HEK293T (cell line): ENCODE measurements around the gene ESYT1.

ENCODE experiments used
- CTCF ChIA-PET: fragments of 350-600 bp; formaldehyde crosslinking; extraction: SDS; loops from one replicate; lab custom pipeline; 2021; ENCODE audit warnings: antibody characterized with exemption, inconsistent platforms; lab: Yijun Ruan, JAX
- POLR2A ChIA-PET: fragments of 350-600 bp; formaldehyde crosslinking; extraction: SDS; loops from one replicate; lab custom pipeline; 2020; ENCODE audit warnings: antibody characterized with exemption, inconsistent platforms; lab: Yijun Ruan, JAX
- DNase-seq: peaks from one replicate; pipeline ENCODE4 v3.0.0; 2012; ENCODE audit warnings: mixed read lengths; ENCODE audit errors: extremely low spot score
- ARNT ChIP-seq: fragments of 450-650 bp; IDR thresholded peaks from 2 replicates; pipeline ENCODE4 v1.6.1; 2017; ENCODE audit warnings: mild to moderate bottlenecking
- BHLHE40 ChIP-seq: fragments of 450-650 bp; IDR thresholded peaks from 2 replicates; pipeline ENCODE4 v1.6.1; 2016; ENCODE audit warnings: mild to moderate bottlenecking, moderate library complexity, borderline replicate concordance
- CTBP1 ChIP-seq: fragments of 450-650 bp; IDR thresholded peaks from 2 replicates; pipeline ENCODE4 v1.6.1; 2016; ENCODE audit warnings: borderline replicate concordance
- ELF4 ChIP-seq: fragments of 450-650 bp; IDR thresholded peaks from 2 replicates; pipeline ENCODE4 v1.6.1; 2017; ENCODE audit warnings: antibody characterized with exemption
- FOXA1 ChIP-seq: fragments of 450-650 bp; IDR thresholded peaks from 2 replicates; pipeline ENCODE4 v1.6.1; 2016; ENCODE audit warnings: mild to moderate bottlenecking
- FOXK2 ChIP-seq: fragments of 450-650 bp; IDR thresholded peaks from 2 replicates; pipeline ENCODE4 v1.6.1; 2016; ENCODE audit warnings: mild to moderate bottlenecking
- FOXM1 ChIP-seq: fragments of 450-650 bp; IDR thresholded peaks from 2 replicates; pipeline ENCODE4 v1.6.1; 2017; ENCODE audit warnings: mild to moderate bottlenecking, borderline replicate concordance
- HDGF ChIP-seq: fragments of 450-650 bp; IDR thresholded peaks from 2 replicates; pipeline ENCODE4 v1.6.1; 2017; ENCODE audit warnings: antibody characterized with exemption, borderline replicate concordance
- L3MBTL2 ChIP-seq: fragments of 450-650 bp; conservative IDR thresholded peaks from 2 replicates; pipeline ENCODE4 v1.6.1; 2016; ENCODE audit warnings: mild to moderate bottlenecking
- LEF1 ChIP-seq: fragments of 450-650 bp; IDR thresholded peaks from 2 replicates; pipeline ENCODE4 v1.6.1; 2017; ENCODE audit warnings: mild to moderate bottlenecking, borderline replicate concordance
- NFRKB ChIP-seq: fragments of 450-650 bp; IDR thresholded peaks from 2 replicates; pipeline ENCODE4 v1.6.1; 2016; ENCODE audit warnings: mild to moderate bottlenecking, moderate library complexity
- SP1 ChIP-seq: fragments of 450-650 bp; IDR thresholded peaks from 2 replicates; pipeline ENCODE4 v1.6.1; 2017
- SUZ12 ChIP-seq: fragments of 450-650 bp; IDR thresholded peaks from 2 replicates; pipeline ENCODE4 v1.6.1; 2016; ENCODE audit warnings: mild to moderate bottlenecking
- TARDBP ChIP-seq: fragments of 450-650 bp; IDR thresholded peaks from 2 replicates; pipeline ENCODE4 v1.6.1; 2016
- ZNF384 ChIP-seq: fragments of 450-650 bp; IDR thresholded peaks from 2 replicates; pipeline ENCODE4 v1.6.1; 2016
- TF ChIP-seq, protein P1 (sequence below): fragments of 450-650 bp; IDR thresholded peaks from 2 replicates; pipeline ENCODE4 v1.6.1; 2016

Gene ESYT1

GRCh38 chr12:56188131-56188777, 60.2 kb downstream of the ESYT1 start:
- CTCF ChIA-PET: interaction anchor here (1.6 to 3.2 kb wide), 4 partner anchors 34 to 69 kb away, joined by 6 to 32 read pairs (median 14); partner anchors contain the start of genes RNF41 and ZC3H10
- POLR2A ChIA-PET: interaction anchor here (0.5 to 5.3 kb wide), 9 partner anchors 33 to 471 kb away, joined by 3 to 66 read pairs (median 4); partner anchors contain the start of genes ESYT1, ORMDL2, PAN2 and RNF41
- no peak for TF ChIP-seq NFRKB
- no peak for TF ChIP-seq HDGF

DNA sequence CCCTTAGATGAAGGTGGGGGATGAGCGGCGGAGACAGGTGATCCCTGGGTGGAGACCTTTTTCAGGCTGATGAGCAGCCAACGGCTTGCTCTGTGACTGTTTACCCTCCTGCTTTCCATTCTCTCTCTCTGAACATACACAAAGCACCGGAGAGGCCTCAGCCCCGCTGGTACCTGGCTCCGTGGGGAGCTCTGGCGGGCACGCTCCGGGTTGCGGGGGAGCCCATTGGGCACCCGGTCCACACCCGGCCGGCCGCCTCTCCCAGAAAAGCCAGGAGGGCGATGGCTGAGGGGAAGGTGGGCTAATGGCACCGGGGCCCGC, 60.7 kb downstream of the ESYT1 start:
- ChIA-PET CTCF (interaction anchor here (0.8 to 3.2 kb wide), 11 partner anchors 13 to 108 kb away, joined by 3 to 32 read pairs (median 9); partner anchors contain the start of genes ESYT1, RNF41 and ZC3H10), POLR2A (interaction anchor here (0.5 to 5.3 kb wide), 18 partner anchors 15 to 472 kb away, joined by 3 to 66 read pairs (median 4); partner anchors contain the start of genes ANKRD52, COQ10A, ESYT1 and MYL6)
- TF ChIP-seq ELF4: no peak
- TF ChIP-seq SUZ12: no peak
- no peak for TF ChIP-seq CTBP1
- TF ChIP-seq L3MBTL2: no peak
- no peak for TF ChIP-seq NFRKB
- TF ChIP-seq FOXA1: no peak
- TF ChIP-seq FOXK2: no peak
- TF ChIP-seq TARDBP: no peak
- no peak for TF ChIP-seq BHLHE40
- TF ChIP-seq ZNF384: no peak
- TF ChIP-seq LEF1: no peak
- no peak for TF ChIP-seq ARNT
- TF ChIP-seq, protein P1, sequence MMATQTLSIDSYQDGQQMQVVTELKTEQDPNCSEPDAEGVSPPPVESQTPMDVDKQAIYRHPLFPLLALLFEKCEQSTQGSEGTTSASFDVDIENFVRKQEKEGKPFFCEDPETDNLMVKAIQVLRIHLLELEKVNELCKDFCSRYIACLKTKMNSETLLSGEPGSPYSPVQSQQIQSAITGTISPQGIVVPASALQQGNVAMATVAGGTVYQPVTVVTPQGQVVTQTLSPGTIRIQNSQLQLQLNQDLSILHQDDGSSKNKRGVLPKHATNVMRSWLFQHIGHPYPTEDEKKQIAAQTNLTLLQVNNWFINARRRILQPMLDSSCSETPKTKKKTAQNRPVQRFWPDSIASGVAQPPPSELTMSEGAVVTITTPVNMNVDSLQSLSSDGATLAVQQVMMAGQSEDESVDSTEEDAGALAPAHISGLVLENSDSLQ: no peak
- TF ChIP-seq HDGF: no peak
- TF ChIP-seq FOXM1: no peak
- TF ChIP-seq SP1: no peak
- DNase-seq: no peak

More at GRCh38 chr12:56188131-56188777, 60.2 kb downstream of the ESYT1 start:
- DNase-seq: no peak

DNA sequence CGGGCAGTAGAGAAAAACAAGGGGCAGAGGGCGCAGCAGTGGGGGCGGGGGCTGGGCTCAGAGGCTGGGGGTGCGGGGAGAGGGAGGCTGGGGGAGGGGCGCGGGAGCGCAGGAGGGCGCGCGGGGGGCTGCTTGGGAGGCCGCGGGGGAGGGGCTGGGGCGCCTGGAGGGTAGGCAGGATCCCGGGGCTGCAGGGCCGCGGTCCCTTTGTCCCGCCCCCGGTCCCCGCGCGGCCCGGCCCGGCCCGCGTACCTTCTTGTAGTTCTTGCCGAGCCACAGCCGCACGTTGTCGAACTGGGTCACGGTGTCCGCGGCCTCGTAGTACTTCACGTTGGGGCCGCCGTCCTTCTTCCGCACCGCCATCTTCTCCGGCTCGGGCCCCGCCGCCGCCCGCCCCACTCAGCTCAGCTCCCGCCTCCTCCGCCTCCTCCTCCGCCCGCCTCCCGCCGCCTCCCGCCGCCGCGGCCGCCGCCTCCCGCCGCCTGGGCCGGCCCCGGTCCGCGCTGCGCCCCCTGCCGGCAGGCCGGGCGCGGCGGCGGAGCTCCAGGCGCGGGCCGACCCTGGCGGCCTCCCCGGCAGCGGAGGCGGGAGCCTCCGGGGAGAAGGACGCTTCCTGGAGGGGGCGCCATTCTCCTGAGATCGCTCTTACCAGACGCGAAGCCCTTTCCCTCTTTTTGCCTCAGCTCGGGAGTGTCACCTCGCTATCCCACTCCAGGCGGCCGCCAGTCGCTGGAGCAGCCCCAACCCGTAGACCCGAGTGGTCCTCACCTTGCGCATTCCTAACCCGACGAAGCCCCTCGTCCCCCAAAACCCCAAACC, 61.2 kb downstream of the ESYT1 start, which contains the start of gene SMARCC2:
TSS of gene SMARCC2 (minus strand) at position 385 of the 819 bp plus-strand sequence. CDS start at position 363, 22 bp downstream.
- POLR2A ChIA-PET: interaction anchor here (0.6 to 5.3 kb wide), 32 partner anchors 9 to 372 kb away, joined by 3 to 66 read pairs (median 4); partner anchors contain the start of genes ANKRD52, COQ10A, ESYT1 and MYL6
- DNase-seq: peak; percentile 91
- TF ChIP-seq ARNT: peak; percentile 68
- TF ChIP-seq, protein P1: no peak
- TF ChIP-seq FOXM1: peak; percentile 32; the same call in 1 of the 2 replicates
- CTCF ChIA-PET: interaction anchor here (0.6 to 3.2 kb wide), 22 partner anchors 9 to 325 kb away, joined by 3 to 32 read pairs (median 4); partner anchors contain the start of genes ANKRD52, ESYT1, PA2G4 and RNF41

GRCh38 chr12:56189918-56190694, 62.0 kb downstream of the ESYT1 start:
- POLR2A ChIA-PET: interaction anchor here (0.8 to 5.3 kb wide), 26 partner anchors 9 to 193 kb away, joined by 3 to 66 read pairs (median 6); partner anchors contain the start of genes ANKRD52, COQ10A, ESYT1 and MYL6
- DNase-seq: peak; percentile 83
- CTCF ChIA-PET: interaction anchor here (0.6 to 3.2 kb wide), 19 partner anchors 10 to 324 kb away, joined by 3 to 32 read pairs (median 5); partner anchors contain the start of genes ANKRD52, ESYT1, PA2G4 and RNF41
- TF ChIP-seq ARNT: no peak
- TF ChIP-seq ZNF384: peak; percentile 96
- no peak for TF ChIP-seq SP1
- peak; percentile 82 for TF ChIP-seq ELF4
- no peak for TF ChIP-seq LEF1
- TF ChIP-seq TARDBP: no peak
- TF ChIP-seq, protein P1: no peak
- TF ChIP-seq FOXM1: peak; percentile 24; the same call in 1 of the 2 replicates
- no peak for TF ChIP-seq BHLHE40
- no peak for TF ChIP-seq FOXK2
- TF ChIP-seq SUZ12: no peak
- TF ChIP-seq L3MBTL2: peak; percentile 73

GRCh38 chr12:56190695-56191155, 62.7 kb downstream of the ESYT1 start:
- TF ChIP-seq FOXK2: no peak
- peak; percentile 83 for TF ChIP-seq L3MBTL2
- POLR2A ChIA-PET: interaction anchor here (1.5 to 5.3 kb wide), 4 partner anchors 11 to 72 kb away, joined by 6 to 66 read pairs (median 32); partner anchors contain the start of genes RNF41 and ZC3H10
- no peak for DNase-seq
- CTCF ChIA-PET: interaction anchor here (2.1 kb wide), 1 partner anchor 73 kb away, joined by 7 read pairs; the partner anchor contains the start of gene ZC3H10
